Measurements from ENCODE around the gene MEIS2.

Gene MEIS2

GRCh38 chr15:37038716-37039106 lies 61.6 kb downstream of the MEIS2 start:
- peaks cover 25% of the 10 kb centered on the region for H3K4me1 ChIP-seq (ENCODE audit: control insufficient read depth, insufficient read depth, low read length, poor library complexity, severe bottlenecking)
- 93 to 97% methylated on average over 5 to 7 of the region's 7 CpGs for WGBS, 2 experiments (ENCODE audit: insufficient coverage in 2 of 2)

DNA sequence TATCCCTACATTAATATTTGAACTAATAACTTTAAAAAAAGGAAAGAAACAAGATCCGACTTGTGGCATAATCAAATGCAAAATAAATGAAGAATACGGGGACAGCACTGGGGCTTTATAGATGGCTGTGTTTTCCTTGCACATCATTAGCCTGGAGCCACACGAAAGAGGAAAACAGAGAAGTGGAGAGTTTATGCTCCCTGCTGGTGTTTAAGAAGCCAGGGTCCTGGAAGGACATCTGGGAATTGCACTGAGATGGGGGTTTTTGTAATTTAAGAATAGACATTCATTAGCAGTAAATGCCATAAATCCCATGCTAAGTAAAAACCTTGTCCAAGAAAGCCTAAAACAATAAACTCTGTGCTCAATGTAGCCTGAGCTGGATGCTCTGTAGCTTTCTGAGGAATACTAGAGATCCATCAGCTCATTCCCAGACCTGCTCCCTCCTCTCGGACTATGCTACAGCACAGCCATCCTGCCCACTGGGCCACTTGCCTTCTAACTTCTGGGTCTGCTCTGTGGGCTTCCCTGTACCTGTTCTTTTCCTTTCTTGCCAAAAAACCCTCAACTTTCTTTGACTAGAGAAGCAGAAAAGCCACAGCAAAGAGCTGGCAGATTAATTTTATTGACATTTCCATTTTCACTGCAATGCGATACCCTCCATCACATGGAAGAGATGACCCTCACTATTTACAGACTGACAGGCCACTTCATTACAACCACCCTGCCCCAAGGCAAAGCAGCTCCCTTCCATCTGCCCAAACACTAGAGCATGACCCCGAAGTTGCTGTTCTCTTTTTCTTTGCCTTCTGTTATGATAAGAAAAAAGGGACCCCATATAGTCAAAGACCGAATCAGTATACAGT lies 62.3 kb downstream of the MEIS2 start:
- peaks cover 49% of the 10 kb centered on the region for H3K36me3 ChIP-seq (ENCODE audit: control insufficient read depth, insufficient read depth, low read length)
- H3K9me3 ChIP-seq (ENCODE audit: control insufficient read depth, low read length) = no peaks in the 10 kb centered on the region
- no peak overlapping the region for H3K27ac ChIP-seq (ENCODE audit: low read depth, low read length, severe bottlenecking)
- no peak overlapping the region for H3K4me3 ChIP-seq (ENCODE audit: extremely low read depth, insufficient read depth, low read length, poor library complexity, severe bottlenecking)
- peaks cover 25% of the 10 kb centered on the region for H3K4me1 ChIP-seq (ENCODE audit: control insufficient read depth, insufficient read depth, low read length, poor library complexity, severe bottlenecking)
- 71 to 76% methylated on average over 4 to 6 of the region's 7 CpGs for WGBS, 2 experiments (ENCODE audit: insufficient coverage in 2 of 2)

More at GRCh38 chr15:37038716-37039106, 61.6 kb downstream of the MEIS2 start:
- Histone ChIP-seq H3K9me3 (ENCODE audit: control insufficient read depth, low read length) (no peaks in the 10 kb centered on the region), H3K4me3 (ENCODE audit: extremely low read depth, insufficient read depth, low read length, poor library complexity, severe bottlenecking) (no peak overlapping the region), H3K27ac (ENCODE audit: low read depth, low read length, severe bottlenecking) (no peak overlapping the region), H3K36me3 (ENCODE audit: control insufficient read depth, insufficient read depth, low read length) (peaks cover 48% of the 10 kb centered on the region)

DNA sequence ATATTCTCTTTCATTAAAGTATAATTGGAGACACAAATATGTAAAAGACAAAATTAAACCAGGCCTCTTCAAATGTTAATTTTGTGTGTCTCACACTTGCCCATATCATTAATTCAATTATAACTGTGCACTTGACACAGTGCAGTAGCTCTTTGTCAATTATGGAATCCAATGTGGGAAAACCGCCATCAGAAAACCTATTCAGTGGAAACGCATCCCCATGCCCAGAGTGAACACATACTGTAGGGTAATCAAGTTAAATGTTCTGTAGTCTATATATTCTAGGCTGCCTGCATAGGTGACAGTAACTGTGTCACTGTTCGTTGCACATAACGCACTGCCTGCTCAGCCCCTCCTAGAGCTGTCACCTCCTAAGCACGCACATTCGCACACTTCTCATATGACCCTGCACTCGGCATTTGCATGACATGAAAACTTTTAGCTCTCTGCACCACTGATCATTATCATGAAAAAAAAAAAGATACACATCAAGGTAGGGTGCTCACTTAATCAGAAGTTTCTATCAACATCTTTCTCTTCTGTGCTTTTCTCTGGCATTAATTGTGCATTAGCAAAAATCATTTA lies 63.2 kb downstream of the MEIS2 start:
- WGBS, 2 experiments (ENCODE audit: insufficient coverage in 2 of 2) = 98 to 100% methylated on average over 5 of the region's 7 CpGs
- Histone ChIP-seq H3K4me1 (ENCODE audit: control insufficient read depth, insufficient read depth, low read length, poor library complexity, severe bottlenecking) (peaks cover 25% of the 10 kb centered on the region), H3K4me3 (ENCODE audit: extremely low read depth, insufficient read depth, low read length, poor library complexity, severe bottlenecking) (no peak overlapping the region), H3K9me3 (ENCODE audit: control insufficient read depth, low read length) (no peaks in the 10 kb centered on the region), H3K36me3 (ENCODE audit: control insufficient read depth, insufficient read depth, low read length) (peaks cover 46% of the 10 kb centered on the region), H3K27ac (ENCODE audit: low read depth, low read length, severe bottlenecking) (no peak overlapping the region)

DNA sequence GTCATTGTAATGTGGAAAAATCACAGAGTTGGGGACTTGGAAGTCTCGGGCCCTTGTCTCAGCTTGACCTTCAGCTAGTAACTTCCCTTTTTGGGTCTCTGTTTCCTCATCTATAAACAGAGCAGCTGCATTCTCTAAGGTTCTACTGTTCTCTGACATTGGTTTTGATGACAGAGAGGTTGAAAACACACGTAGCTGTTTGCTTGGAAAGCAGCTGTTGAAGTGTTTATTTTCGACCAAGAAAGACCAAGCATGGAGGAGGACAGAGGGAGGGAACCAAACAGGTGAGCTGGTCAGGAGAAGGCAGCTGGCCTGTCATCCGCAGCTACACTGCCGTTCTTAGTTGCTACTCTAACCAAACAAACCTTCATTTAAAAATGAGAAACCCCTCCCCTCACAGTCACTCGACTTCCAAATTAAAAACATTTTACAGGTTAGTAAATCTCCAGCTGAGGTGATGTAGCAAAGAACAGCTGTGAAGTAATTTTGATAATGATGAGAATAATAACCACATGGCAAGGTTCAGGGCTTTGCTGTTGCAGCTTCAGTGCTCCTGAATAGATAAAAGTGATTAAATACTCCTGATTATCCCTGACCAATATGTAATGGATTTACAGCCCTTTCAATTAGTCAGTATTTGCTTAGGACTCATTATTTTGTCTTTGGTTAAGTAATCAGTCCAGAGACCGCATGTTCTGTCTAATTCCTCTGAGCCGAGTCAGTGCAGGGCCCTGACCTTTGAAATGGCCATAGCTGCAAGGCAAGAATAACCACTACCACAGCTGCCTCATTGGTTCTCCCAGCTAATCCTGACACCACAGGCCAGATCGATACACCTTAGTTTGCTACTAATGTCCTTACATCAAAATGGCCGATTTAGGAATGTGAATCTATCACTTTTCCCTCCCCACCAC lies 65.3 kb downstream of the MEIS2 start:
- 91 to 92% methylated on average over 7 of the region's 10 CpGs for WGBS, 2 experiments (ENCODE audit: insufficient coverage in 2 of 2)
- H3K9me3 ChIP-seq (ENCODE audit: control insufficient read depth, low read length) = no peaks in the 10 kb centered on the region
- no peak overlapping the region for H3K4me3 ChIP-seq (ENCODE audit: extremely low read depth, insufficient read depth, low read length, poor library complexity, severe bottlenecking)
- H3K36me3 ChIP-seq (ENCODE audit: control insufficient read depth, insufficient read depth, low read length) = peaks cover 41% of the 10 kb centered on the region
- H3K27ac ChIP-seq (ENCODE audit: low read depth, low read length, severe bottlenecking) = no peak overlapping the region
- peaks cover 19% of the 10 kb centered on the region for H3K4me1 ChIP-seq (ENCODE audit: control insufficient read depth, insufficient read depth, low read length, poor library complexity, severe bottlenecking)

GRCh38 chr15:37034392-37034791 lies 66.0 kb downstream of the MEIS2 start:
- peaks cover 17% of the 10 kb centered on the region for H3K4me1 ChIP-seq (ENCODE audit: control insufficient read depth, insufficient read depth, low read length, poor library complexity, severe bottlenecking)
- H3K36me3 ChIP-seq (ENCODE audit: control insufficient read depth, insufficient read depth, low read length) = peaks cover 40% of the 10 kb centered on the region
- H3K4me3 ChIP-seq (ENCODE audit: extremely low read depth, insufficient read depth, low read length, poor library complexity, severe bottlenecking) = no peak overlapping the region
- H3K27ac ChIP-seq (ENCODE audit: low read depth, low read length, severe bottlenecking) = no peak overlapping the region
- WGBS, 2 experiments (ENCODE audit: insufficient coverage in 2 of 2) = 94 to 95% methylated on average over 3 to 4 of the region's 7 CpGs
- no peaks in the 10 kb centered on the region for H3K9me3 ChIP-seq (ENCODE audit: control insufficient read depth, low read length)

DNA sequence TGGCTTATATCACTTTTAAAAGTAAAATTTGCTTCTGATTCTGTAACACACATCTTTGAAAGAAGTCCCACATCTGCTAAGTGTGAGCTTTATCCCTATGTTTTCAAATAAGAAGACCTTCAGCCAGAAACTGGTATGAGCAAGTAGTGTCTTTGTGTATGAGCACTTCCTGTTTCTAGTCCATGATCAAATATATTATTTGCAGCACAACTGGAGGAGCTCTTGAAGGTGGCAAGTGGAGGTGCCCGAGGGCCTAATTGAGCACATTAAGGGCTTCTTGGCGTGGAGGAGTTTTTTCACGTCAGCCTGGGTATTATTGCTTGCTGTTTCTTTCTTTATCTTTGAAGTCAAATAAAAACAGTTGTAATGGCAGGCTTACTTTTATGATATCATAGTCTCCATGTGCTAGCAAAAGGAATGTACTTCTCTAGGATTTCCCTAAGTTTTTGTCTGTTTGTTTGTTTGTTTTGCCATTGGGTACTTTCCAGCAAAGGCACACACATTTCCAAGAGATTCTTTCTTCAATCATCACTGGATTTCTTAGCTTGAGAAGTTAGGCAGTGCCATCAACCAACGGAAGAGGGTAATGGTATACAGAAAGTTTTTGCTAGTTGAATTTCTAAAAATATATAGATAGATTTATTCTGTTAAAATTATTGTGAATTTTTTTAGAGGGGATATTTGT lies 68.1 kb downstream of the MEIS2 start:
- peaks cover 13% of the 10 kb centered on the region for H3K4me1 ChIP-seq (ENCODE audit: control insufficient read depth, insufficient read depth, low read length, poor library complexity, severe bottlenecking)
- no peaks in the 10 kb centered on the region for H3K9me3 ChIP-seq (ENCODE audit: control insufficient read depth, low read length)
- H3K4me3 ChIP-seq (ENCODE audit: extremely low read depth, insufficient read depth, low read length, poor library complexity, severe bottlenecking) = no peak overlapping the region
- peaks cover 40% of the 10 kb centered on the region for H3K36me3 ChIP-seq (ENCODE audit: control insufficient read depth, insufficient read depth, low read length)
- WGBS, 2 experiments (ENCODE audit: insufficient coverage in 2 of 2) = 100% methylated on average over 2 of the region's 4 CpGs; no CpG with 5 or more reads in 1 of the 2 experiments
- H3K27ac ChIP-seq (ENCODE audit: low read depth, low read length, severe bottlenecking) = no peak overlapping the region

- Histone ChIP-seq H3K4me1 (ENCODE audit: control insufficient read depth, insufficient read depth, low read length, poor library complexity, severe bottlenecking) (peaks cover 13% of the 10 kb centered on the region), H3K9me3 (ENCODE audit: control insufficient read depth, low read length) (no peaks in the 10 kb centered on the region), H3K4me3 (ENCODE audit: extremely low read depth, insufficient read depth, low read length, poor library complexity, severe bottlenecking) (no peak overlapping the region), H3K36me3 (ENCODE audit: control insufficient read depth, insufficient read depth, low read length) (peaks cover 35% of the 10 kb centered on the region), H3K27ac (ENCODE audit: low read depth, low read length, severe bottlenecking) (no peak overlapping the region)
- WGBS, 2 experiments (ENCODE audit: insufficient coverage in 2 of 2) = 93 to 100% methylated on average over 2 of the region's 4 CpGs
These were observed 69.2 kb downstream of the MEIS2 start for GRCh38 chr15:37031198-37031597.

DNA sequence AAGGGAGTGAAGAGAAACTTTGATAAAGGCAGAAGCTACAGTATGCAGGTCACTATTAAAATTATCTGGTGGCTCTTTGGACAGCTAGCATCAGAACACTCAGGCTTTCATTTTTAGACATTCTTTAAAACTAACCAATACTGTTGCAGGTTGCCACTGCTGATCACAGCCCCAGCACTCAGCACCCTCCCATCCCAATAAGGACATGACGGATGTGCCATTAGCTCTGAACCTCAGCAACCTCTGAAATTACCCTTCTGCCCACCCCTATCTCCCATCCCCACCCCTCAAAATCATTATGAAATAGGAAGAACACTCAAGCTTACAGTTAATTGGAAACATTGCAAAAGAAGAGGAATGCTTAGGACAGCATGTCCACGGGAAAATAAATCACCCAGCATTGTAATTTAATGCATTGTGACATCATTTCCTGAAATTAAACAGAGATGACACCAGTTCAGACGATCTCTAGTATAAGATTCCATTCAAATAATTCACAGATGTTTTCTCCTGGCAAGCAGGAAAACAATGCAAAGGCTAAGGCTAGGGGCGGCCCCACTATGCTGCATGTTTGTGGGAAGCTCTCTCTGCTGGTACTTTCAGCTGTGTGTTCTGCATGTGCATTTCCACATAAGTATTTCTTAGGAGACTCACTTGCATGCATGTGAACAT lies 71.6 kb downstream of the MEIS2 start:
- Histone ChIP-seq H3K4me1 (ENCODE audit: control insufficient read depth, insufficient read depth, low read length, poor library complexity, severe bottlenecking) (no peaks in the 10 kb centered on the region), H3K9me3 (ENCODE audit: control insufficient read depth, low read length) (no peaks in the 10 kb centered on the region), H3K27ac (ENCODE audit: low read depth, low read length, severe bottlenecking) (peak overlapping the region; percentile 36), H3K36me3 (ENCODE audit: control insufficient read depth, insufficient read depth, low read length) (peaks cover 27% of the 10 kb centered on the region), H3K4me3 (ENCODE audit: extremely low read depth, insufficient read depth, low read length, poor library complexity, severe bottlenecking) (no peak overlapping the region)
- 60 to 100% methylated on average over 1 to 3 of the region's 4 CpGs for WGBS, 2 experiments (ENCODE audit: insufficient coverage in 2 of 2)

- H3K9me3 ChIP-seq (ENCODE audit: control insufficient read depth, low read length) = no peaks in the 10 kb centered on the region
- H3K4me3 ChIP-seq (ENCODE audit: extremely low read depth, insufficient read depth, low read length, poor library complexity, severe bottlenecking) = no peak overlapping the region
- peaks cover 10% of the 10 kb centered on the region for H3K4me1 ChIP-seq (ENCODE audit: control insufficient read depth, insufficient read depth, low read length, poor library complexity, severe bottlenecking)
- no peak overlapping the region for H3K27ac ChIP-seq (ENCODE audit: low read depth, low read length, severe bottlenecking)
- H3K36me3 ChIP-seq (ENCODE audit: control insufficient read depth, insufficient read depth, low read length) = peaks cover 32% of the 10 kb centered on the region
These were observed 79.5 kb downstream of the MEIS2 start for GRCh38 chr15:37020852-37021251.

All from mesodermal cell (in vitro differentiated cells).